A549 (cell line): ENCODE results near the gene TMEM145. TPM values are rescaled to one million over a fixed set of nuclear protein-coding genes. Genes with fewer than 3 reads are reported as not detected.

Experiments
- ATAC-seq, 2 experiments: fragments of 200-7000 bp in 1 of 2; fragments of >200 bp in 1 of 2; cut with Nextera tagmentation in 1 of 2; cut with Tn5 transposase in 1 of 2; 3 replicates each; pipeline versions ENCODE4 v1.8.0 to v1.9.1; 2018 to 2020; ENCODE audit warnings: mild to moderate bottlenecking in 1 of 2, moderate library complexity in 1 of 2
- CTCF ChIA-PET: fragments of 300-600 bp; sonication (Branson Sonifier 250); formaldehyde crosslinking; extraction: SDS; loops from one replicate; lab custom pipeline; 2021; ENCODE audit warnings: antibody characterized with exemption, inconsistent platforms; lab: Yijun Ruan, JAX
- POLR2A ChIA-PET: fragments of 350-600 bp; formaldehyde crosslinking; extraction: SDS; loops from one replicate; lab custom pipeline; 2021; ENCODE audit warnings: antibody characterized with exemption, inconsistent platforms; lab: Yijun Ruan, JAX
- DNase-seq, 2 experiments: peaks; one replicate each; pipeline versions ENCODE4 v3.0.0 to v3.0.0-alpha.2; 2011 to 2016; ENCODE audit warnings: low read depth in 1 of 2, low spot score in 1 of 2
- FAIRE-seq: peaks from 2 replicates; lab custom pipeline; 2011; peaks lifted over from hg19 to GRCh38; lab: Jason Lieb, UNC
- H3K27ac ChIP-seq, 2 experiments: fragments of >200 bp; sonication (Bioruptor Twin); formaldehyde crosslinking; 3 replicates each; pipeline ENCODE4 v1.5.1; 2016 to 2017
- H3K4me1 ChIP-seq: fragments of >200 bp; sonication (Bioruptor Twin); formaldehyde crosslinking; 3 replicates; pipeline ENCODE4 v1.6.1; 2016
- H3K4me2 ChIP-seq: fragments of >200 bp; sonication (Bioruptor Twin); formaldehyde crosslinking; 3 replicates; pipeline ENCODE4 v1.6.1; 2016
- H3K4me3 ChIP-seq: fragments of >200 bp; sonication (Bioruptor Twin); formaldehyde crosslinking; 3 replicates; pipeline ENCODE4 v1.5.1; 2016
- H3K9me3 ChIP-seq: fragments of >200 bp; sonication (Bioruptor Twin); formaldehyde crosslinking; 3 replicates; pipeline ENCODE4 v1.6.1; 2016
- CHD4 ChIP-seq: fragments of 200-600 bp; sonication (generic); IDR thresholded peaks from 2 replicates; pipeline ENCODE4 v1.6.1; 2016; ENCODE audit warnings: antibody characterized with exemption, mild to moderate bottlenecking, borderline replicate concordance
- EHMT2 ChIP-seq: fragments of 200-600 bp; sonication (generic); IDR thresholded peaks from 2 replicates; pipeline ENCODE4 v1.6.1; 2016; ENCODE audit warnings: antibody characterized with exemption, low read depth, mild to moderate bottlenecking, moderate library complexity
- ESRRA ChIP-seq: fragments of 150-350 bp; IDR thresholded peaks from 2 replicates; pipeline ENCODE4 v1.6.1; 2014; ENCODE audit warnings: mild to moderate bottlenecking, low read length, borderline replicate concordance
- FOSL2 ChIP-seq, 2 experiments: fragments of 450-650 bp in 1 of 2; fragments of >200 bp in 1 of 2; sonication (Bioruptor Twin) in 1 of 2; formaldehyde crosslinking; IDR thresholded peaks; 2 replicates each; pipeline versions ENCODE4 v1.5.0 to v1.6.1; 2016 to 2020; ENCODE audit warnings: mild to moderate bottlenecking in 1 of 2, moderate library complexity in 1 of 2
- GATA3 ChIP-seq: IDR thresholded peaks from 2 replicates; pipeline ENCODE4 v1.6.1; 2012; ENCODE audit warnings: borderline replicate concordance
- HDAC2 ChIP-seq: fragments of 200-600 bp; sonication (generic); IDR thresholded peaks from 2 replicates; pipeline ENCODE4 v1.6.1; 2016
- HEYL ChIP-seq: fragments of 250-450 bp; sonication (Bioruptor Pico); IDR thresholded peaks from 2 replicates; pipeline ENCODE4 v1.8.0; 2021; ENCODE audit warnings: mild to moderate bottlenecking, moderate library complexity
- HOXB13 ChIP-seq: fragments of 250-450 bp; sonication (Bioruptor Pico); IDR thresholded peaks from 2 replicates; pipeline ENCODE4 v1.5.0; 2020; ENCODE audit warnings: low read depth, mild to moderate bottlenecking, moderate library complexity
- HOXB5 ChIP-seq: fragments of 250-450 bp; sonication (Bioruptor Pico); IDR thresholded peaks from 2 replicates; pipeline ENCODE4 v1.5.0; 2020; ENCODE audit warnings: mild to moderate bottlenecking, moderate library complexity
- JUNB ChIP-seq: fragments of >200 bp; sonication (Bioruptor Twin); formaldehyde crosslinking; IDR thresholded peaks from 2 replicates; pipeline ENCODE4 v1.6.1; 2016
- KDM1A ChIP-seq: fragments of 200-600 bp; sonication (generic); IDR thresholded peaks from 2 replicates; pipeline ENCODE4 v1.6.1; 2016; ENCODE audit warnings: low read depth, mild to moderate bottlenecking
- KDM5A ChIP-seq: fragments of 200-600 bp; sonication (generic); IDR thresholded peaks from 2 replicates; pipeline ENCODE4 v1.6.1; 2016; ENCODE audit warnings: antibody characterized with exemption, mild to moderate bottlenecking
- MAZ ChIP-seq: fragments of 150-350 bp; IDR thresholded peaks from 2 replicates; pipeline ENCODE4 v1.6.1; 2014; ENCODE audit warnings: antibody characterized with exemption, low read depth, low read length, borderline replicate concordance
- MYC ChIP-seq: IDR thresholded peaks from 2 replicates; pipeline ENCODE4 v1.6.1; 2012; ENCODE audit warnings: mild to moderate bottlenecking, inconsistent platforms, low read length, improper control_type of control experiment, borderline replicate concordance
- NFE2L2 ChIP-seq: fragments of 150-350 bp; conservative IDR thresholded peaks from 2 replicates; pipeline ENCODE4 v1.6.1; 2014; ENCODE audit warnings: low read length
- PHF8 ChIP-seq: fragments of 200-600 bp; sonication (generic); IDR thresholded peaks from 2 replicates; pipeline ENCODE4 v1.6.1; 2016; ENCODE audit warnings: low read depth, mild to moderate bottlenecking, antibody characterized with exemption, moderate library complexity, borderline replicate concordance
- RCOR1 ChIP-seq: fragments of 150-350 bp; IDR thresholded peaks from 2 replicates; pipeline ENCODE4 v1.6.1; 2014; ENCODE audit warnings: antibody characterized with exemption, low read length, low read depth
- RNF2 ChIP-seq: fragments of 200-600 bp; sonication (generic); IDR thresholded peaks from 2 replicates; pipeline ENCODE4 v1.6.1; 2016; ENCODE audit warnings: low read depth, mild to moderate bottlenecking, antibody characterized with exemption, moderate library complexity, borderline replicate concordance
- SREBF2 ChIP-seq: fragments of 450-650 bp; IDR thresholded peaks from 2 replicates; pipeline ENCODE4 v1.6.1; 2014; ENCODE audit warnings: mild to moderate bottlenecking, moderate library complexity
- ZNF302 ChIP-seq: fragments of 250-450 bp; sonication (Bioruptor Pico); IDR thresholded peaks from 2 replicates; pipeline ENCODE4 v1.9.0; 2021; ENCODE audit warnings: inconsistent platforms, mild to moderate bottlenecking, moderate library complexity
- WGBS: methylation state at CpG from one replicate; pipeline ENCODE4 v1.1.6; 2017; ENCODE audit errors: missing lambda C conversion rate; 5-methylcytosine and 5-hydroxymethylcytosine counted together
- polyA plus RNA-seq, 4 experiments: library from polyadenylated mRNA; depleted of rRNA in 3 of 4; stranded (reverse); fragments of >200 nt; fragmentation: RNase III in 1 of 4; extraction: RNeasy Plus Mini Kit Qiagen cat#74134 plus additional on column Dnase treatment in 1 of 4; gene quantifications; 2 replicates in 3 of 4; 3 replicates in 1 of 4; pipeline ENCODE4 v1.2.3, GENCODE V29; 2011 to 2017
- TF ChIP-seq, protein P1 (sequence below): IDR thresholded peaks from 2 replicates; pipeline ENCODE4 v1.6.1; 2012; ENCODE audit warnings: low read depth, borderline replicate concordance
- TF ChIP-seq, protein P2 (sequence below): fragments of 450-650 bp; IDR thresholded peaks from 2 replicates; pipeline ENCODE4 v1.6.1; 2014; ENCODE audit warnings: antibody characterized with exemption
- TF ChIP-seq, protein P3 (sequence below): fragments of >200 bp; sonication (Bioruptor Twin); formaldehyde crosslinking; IDR thresholded peaks from 2 replicates; pipeline ENCODE4 v1.6.1; 2016
- TF ChIP-seq, protein P4 (sequence below): IDR thresholded peaks from 2 replicates; pipeline ENCODE4 v1.6.1; 2012

TMEM145 gene
- polyA plus RNA-seq, 2 of the 4 experiments (the other 2 are of a cell fraction) = 0.71 to 3.6 TPM

DNA sequence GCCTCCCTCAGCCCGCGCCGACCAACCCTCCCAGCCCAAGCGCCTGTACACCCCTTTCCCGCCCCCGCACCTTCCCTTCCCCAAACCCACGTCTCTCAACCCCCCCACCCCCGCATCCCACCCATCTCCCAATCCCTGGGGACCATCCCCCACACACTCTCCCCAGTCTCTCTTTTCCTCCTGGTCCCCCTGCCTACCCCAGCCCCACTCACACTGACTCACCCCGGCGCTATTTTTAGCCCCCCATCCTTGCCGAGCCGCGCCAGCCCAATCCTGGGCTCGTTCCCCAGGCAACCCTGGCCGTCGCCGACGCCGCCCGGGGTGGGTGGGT is 32.3 kb upstream of the TMEM145 start:
- H3K9me3 ChIP-seq = no peaks in the 10 kb centered on the region
- CTCF ChIA-PET = interaction anchor here (1.6 to 14.6 kb wide), 11 partner anchors 9 to 93 kb away, joined by 4 to 373 read pairs (median 14); partner anchors contain the start of genes CIC, ERF and GSK3A
- WGBS = 2% methylated on average over 5 of the region's 20 CpGs
- DNase-seq = no peak
- peak in 1 of 2 experiments; percentile 2; a peak in 3 of 6 replicates for ATAC-seq
- peaks cover 61% of the 10 kb centered on the region for H3K4me1 ChIP-seq
- H3K4me2 ChIP-seq = peak overlapping the region; percentile 100
- no peak for TF ChIP-seq HDAC2
- TF ChIP-seq ESRRA = no peak
- TF ChIP-seq, protein P1, sequence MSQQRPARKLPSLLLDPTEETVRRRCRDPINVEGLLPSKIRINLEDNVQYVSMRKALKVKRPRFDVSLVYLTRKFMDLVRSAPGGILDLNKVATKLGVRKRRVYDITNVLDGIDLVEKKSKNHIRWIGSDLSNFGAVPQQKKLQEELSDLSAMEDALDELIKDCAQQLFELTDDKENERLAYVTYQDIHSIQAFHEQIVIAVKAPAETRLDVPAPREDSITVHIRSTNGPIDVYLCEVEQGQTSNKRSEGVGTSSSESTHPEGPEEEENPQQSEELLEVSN = no peak
- TF ChIP-seq CHD4 = no peak
- TF ChIP-seq HOXB5 (CRISPR knock-in tag) = no peak
- TF ChIP-seq MYC = no peak
- no peak for TF ChIP-seq KDM5A
- TF ChIP-seq KDM1A = no peak
- no peak for TF ChIP-seq SREBF2
- TF ChIP-seq FOSL2 (IDR thresholded peaks at IDR 0.05) = no peak
- no peak for TF ChIP-seq FOSL2 (CRISPR knock-in tag; IDR thresholded peaks at IDR 0.05)
- FAIRE-seq = no peak
- H3K4me3 ChIP-seq = peak overlapping the region; percentile 77
- peak overlapping the region; percentile 94 to 98 for H3K27ac ChIP-seq
- POLR2A ChIA-PET = interaction anchor here (0.6 to 5.6 kb wide), 3 partner anchors 25 to 167 kb away, joined by 3 to 56 read pairs (median 3); partner anchors contain the start of gene GSK3A

DNA sequence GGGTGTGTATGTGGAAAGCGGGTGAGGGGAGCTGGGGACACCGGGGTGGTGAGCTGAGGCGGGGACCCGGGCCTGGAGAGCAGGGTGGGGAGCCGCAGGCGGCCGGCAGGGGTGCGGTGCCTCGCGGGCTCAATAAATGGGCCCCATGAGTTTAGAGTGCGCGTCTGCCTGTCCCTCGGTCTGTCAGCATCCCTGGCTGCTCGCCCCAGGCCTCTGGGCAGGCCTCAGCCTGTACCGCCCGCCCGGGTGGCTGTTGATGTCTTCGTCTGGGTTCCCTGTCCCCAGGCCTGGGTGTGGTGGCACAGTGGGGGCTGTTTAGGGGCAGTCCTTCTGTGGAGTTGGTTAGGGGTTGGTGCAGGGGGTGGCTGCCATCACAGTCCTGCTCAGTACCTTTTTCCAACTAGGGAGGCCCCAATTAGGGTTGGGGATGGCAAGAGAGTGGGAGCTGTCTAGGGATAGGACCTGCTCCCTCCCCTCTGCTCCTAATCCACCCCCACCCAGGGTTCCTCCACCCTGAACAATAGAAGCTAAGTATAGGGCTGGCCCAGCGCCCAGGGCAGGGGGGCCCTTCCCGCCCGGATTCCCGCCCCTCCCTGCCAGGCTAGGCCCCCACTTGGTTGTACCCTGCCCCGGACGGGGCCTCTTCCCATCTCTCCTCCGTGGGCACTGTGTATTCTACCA is 31.8 kb upstream of the TMEM145 start:
- ChIA-PET POLR2A (interaction anchor here (0.6 to 5.6 kb wide), 3 partner anchors 25 to 38 kb away, joined by 3 to 56 read pairs (median 3); partner anchors contain the start of gene GSK3A), CTCF (interaction anchor here (2.6 to 14.6 kb wide), 6 partner anchors 10 to 44 kb away, joined by 10 to 373 read pairs (median 42); partner anchors contain the start of genes CIC and GSK3A)
- 24% methylated on average over 20 of the region's 25 CpGs for WGBS
- FAIRE-seq = no peak
- DNase-seq = peak in 1 of 2 experiments; percentile 66
- peak overlapping the region; percentile 94 to 98 for H3K27ac ChIP-seq
- H3K9me3 ChIP-seq = no peaks in the 10 kb centered on the region
- peak overlapping the region; percentile 100 for H3K4me2 ChIP-seq
- H3K4me1 ChIP-seq = peaks cover 66% of the 10 kb centered on the region
- peak overlapping the region; percentile 77 for H3K4me3 ChIP-seq
- TF ChIP-seq HOXB13 (no peak), NFE2L2 (no peak), PHF8 (no peak), RNF2 (no peak)
- TF ChIP-seq, protein P2, sequence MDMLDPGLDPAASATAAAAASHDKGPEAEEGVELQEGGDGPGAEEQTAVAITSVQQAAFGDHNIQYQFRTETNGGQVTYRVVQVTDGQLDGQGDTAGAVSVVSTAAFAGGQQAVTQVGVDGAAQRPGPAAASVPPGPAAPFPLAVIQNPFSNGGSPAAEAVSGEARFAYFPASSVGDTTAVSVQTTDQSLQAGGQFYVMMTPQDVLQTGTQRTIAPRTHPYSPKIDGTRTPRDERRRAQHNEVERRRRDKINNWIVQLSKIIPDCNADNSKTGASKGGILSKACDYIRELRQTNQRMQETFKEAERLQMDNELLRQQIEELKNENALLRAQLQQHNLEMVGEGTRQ = no peak
- peak; percentile 1 to 11; a peak in 3 of 6 replicates for ATAC-seq

DNA sequence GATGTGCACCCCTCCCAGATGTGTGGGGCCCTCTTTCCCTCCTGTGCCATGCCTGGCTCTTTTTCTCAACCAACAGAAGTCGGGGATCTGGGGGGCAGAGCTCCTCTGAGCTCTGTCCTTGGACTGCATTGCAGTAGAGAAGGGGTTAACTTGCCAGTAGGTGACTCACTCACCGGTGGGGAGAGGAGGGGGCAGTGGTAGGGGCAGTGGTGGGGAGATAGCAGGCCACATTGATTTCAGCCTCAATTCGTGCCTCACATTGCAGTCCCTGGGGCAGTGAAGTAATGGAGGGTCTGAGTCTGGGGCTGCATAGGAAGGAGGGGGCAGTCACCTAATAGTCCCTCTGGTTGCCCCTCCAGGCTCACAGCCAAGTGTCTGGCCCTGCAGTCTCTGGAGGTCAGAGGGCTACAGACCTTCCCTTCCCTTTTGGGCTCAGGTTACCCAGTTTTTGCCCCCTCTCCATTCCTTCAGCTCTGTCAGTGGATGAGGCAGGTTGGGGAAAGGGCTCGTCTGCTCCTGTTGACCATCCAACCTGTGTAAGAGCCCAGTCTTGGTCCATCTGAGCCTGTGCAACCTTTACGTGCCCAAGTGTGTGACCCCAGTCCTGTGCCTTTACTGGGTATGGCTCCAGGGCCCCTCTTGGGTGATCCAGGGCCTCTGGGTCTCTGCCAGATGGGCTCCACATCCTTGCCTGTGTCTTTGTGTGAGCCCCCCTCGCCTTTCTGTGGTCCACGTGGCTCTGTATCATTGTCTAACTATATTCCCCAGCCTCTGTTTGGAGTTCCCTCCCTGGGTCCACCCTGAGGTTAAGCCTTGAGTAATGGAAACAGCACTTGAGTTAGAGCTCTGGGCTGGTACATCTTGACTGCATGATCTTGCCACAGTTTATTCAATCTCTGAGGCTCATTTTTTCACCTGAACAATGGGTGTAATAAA is 31.0 kb upstream of the TMEM145 start:
- Histone ChIP-seq H3K4me2 (peak overlapping the region; percentile 100), H3K9me3 (no peaks in the 10 kb centered on the region), H3K27ac (peak overlapping the region; percentile 94 to 98), H3K4me1 (peaks cover 69% of the 10 kb centered on the region), H3K4me3 (peak overlapping the region; percentile 77)
- ATAC-seq (no peak), FAIRE-seq (peak; percentile 84), DNase-seq (peak in 1 of 2 experiments; percentile 43)
- WGBS = 41% methylated on average over 7 of the region's 7 CpGs
- TF ChIP-seq, protein P3, sequence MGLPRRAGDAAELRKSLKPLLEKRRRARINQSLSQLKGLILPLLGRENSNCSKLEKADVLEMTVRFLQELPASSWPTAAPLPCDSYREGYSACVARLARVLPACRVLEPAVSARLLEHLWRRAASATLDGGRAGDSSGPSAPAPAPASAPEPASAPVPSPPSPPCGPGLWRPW = no peak
- no peak for TF ChIP-seq HOXB5 (CRISPR knock-in tag)
- TF ChIP-seq, protein P4, sequence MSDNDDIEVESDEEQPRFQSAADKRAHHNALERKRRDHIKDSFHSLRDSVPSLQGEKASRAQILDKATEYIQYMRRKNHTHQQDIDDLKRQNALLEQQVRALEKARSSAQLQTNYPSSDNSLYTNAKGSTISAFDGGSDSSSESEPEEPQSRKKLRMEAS = peak; percentile 41; the same call in 1 of the 2 replicates
- TF ChIP-seq, protein P1 = 0 out of 2 replicates have a peak, but pooled peaks have one; percentile 34
- TF ChIP-seq FOSL2 (IDR thresholded peaks at IDR 0.05) = 0 out of 2 replicates have a peak, but pooled peaks have one; percentile 28
- TF ChIP-seq FOSL2 (CRISPR knock-in tag; IDR thresholded peaks at IDR 0.05) = peak; percentile 82
- TF ChIP-seq RCOR1 = no peak
- no peak for TF ChIP-seq MAZ
- TF ChIP-seq KDM1A = no peak
- no peak for TF ChIP-seq HEYL (CRISPR knock-in tag)
- TF ChIP-seq HDAC2 = no peak
- TF ChIP-seq, protein P2 = no peak
- no peak for TF ChIP-seq EHMT2
- no peak for TF ChIP-seq GATA3
- no peak for TF ChIP-seq ZNF302 (CRISPR knock-in tag)
- peak; percentile 36; the same call in 1 of the 2 replicates for TF ChIP-seq JUNB
- TF ChIP-seq KDM5A = no peak
- CTCF ChIA-PET = interaction anchor here (0.8 to 14.6 kb wide), 7 partner anchors 10 to 157 kb away, joined by 3 to 373 read pairs (median 4); partner anchors contain the start of genes CIC, GSK3A and PAFAH1B3
- POLR2A ChIA-PET = interaction anchor here (0.6 to 5.6 kb wide), 3 partner anchors 20 to 39 kb away, joined by 3 to 56 read pairs (median 13); partner anchors contain the start of genes GSK3A and PAFAH1B3
